ENCODE data around the gene CHST8.
A peak's percentile ranks its signal among the peaks of the same experiment; 100 is the strongest.

Gene CHST8

GRCh38 chr19:33582914-33583313 is 38.8 kb upstream of the CHST8 start:
- Histone ChIP-seq H3K27ac (ENCODE audit: insufficient read depth in 1 of 2, low read depth in 1 of 2, low read length in 2 of 2, poor library complexity in 1 of 2, severe bottlenecking in 2 of 2) (no peak overlapping the region), H3K4me3 (ENCODE audit: control insufficient read depth in 1 of 7, extremely low read depth in 1 of 7, insufficient read depth in 4 of 7, low read depth in 2 of 7, low read length in 6 of 7) (no peak overlapping the region), H3K4me1 (ENCODE audit: control extremely low read depth in 1 of 4, control insufficient read depth in 4 of 4, insufficient read depth in 4 of 4, low read length in 3 of 4) (no peaks in the 10 kb centered on the region), H3K9me3 (ENCODE audit: control extremely low read depth in 1 of 5, control insufficient read depth in 4 of 5, insufficient read depth in 2 of 5, low read depth in 1 of 5, low read length in 4 of 5) (peaks cover 0 to 9% (median 3%) of the 10 kb centered on the region in 5 experiments), H3K27me3 (replicated peaks in 2 of 5; ENCODE audit: control insufficient read depth in 4 of 5, insufficient read depth in 5 of 5, low read length in 4 of 5) (peaks cover 0 to 17% (median 4%) of the 10 kb centered on the region in 5 experiments), H3K36me3 (ENCODE audit: control insufficient read depth in 4 of 4, insufficient read depth in 4 of 4, low read length in 3 of 4) (no peaks in the 10 kb centered on the region)
- 87% methylated on average over 3 of the region's 4 CpGs for WGBS (ENCODE audit: insufficient coverage)
- no peak for DNase-seq
- ChIA-PET POLR2A (no interaction called here), CTCF (no interaction called here)

- Histone ChIP-seq H3K27me3 (replicated peaks in 2 of 5; ENCODE audit: control insufficient read depth in 4 of 5, insufficient read depth in 5 of 5, low read length in 4 of 5) (peaks cover 0 to 2% (median 0%) of the 10 kb centered on the region in 5 experiments), H3K4me3 (ENCODE audit: control insufficient read depth in 1 of 7, extremely low read depth in 1 of 7, insufficient read depth in 4 of 7, low read depth in 2 of 7, low read length in 6 of 7) (no peak overlapping the region), H3K36me3 (ENCODE audit: control insufficient read depth in 4 of 4, insufficient read depth in 4 of 4, low read length in 3 of 4) (no peaks in the 10 kb centered on the region), H3K27ac (ENCODE audit: insufficient read depth in 1 of 2, low read depth in 1 of 2, low read length in 2 of 2, poor library complexity in 1 of 2, severe bottlenecking in 2 of 2) (no peak overlapping the region), H3K9me3 (ENCODE audit: control extremely low read depth in 1 of 5, control insufficient read depth in 4 of 5, insufficient read depth in 2 of 5, low read depth in 1 of 5, low read length in 4 of 5) (peaks cover 0 to 28% (median 8%) of the 10 kb centered on the region in 5 experiments), H3K4me1 (ENCODE audit: control extremely low read depth in 1 of 4, control insufficient read depth in 4 of 4, insufficient read depth in 4 of 4, low read length in 3 of 4) (no peaks in the 10 kb centered on the region)
- ChIA-PET POLR2A (no interaction called here), CTCF (no interaction called here)
- WGBS (ENCODE audit: insufficient coverage) = 100% methylated on average over 1 of the region's 2 CpGs
- no peak for DNase-seq
Observed at GRCh38 chr19:33587150-33587549, 34.6 kb upstream of the CHST8 start.

- ChIA-PET POLR2A (no interaction called here), CTCF (no interaction called here)
- Histone ChIP-seq H3K9me3 (ENCODE audit: control extremely low read depth in 1 of 5, control insufficient read depth in 4 of 5, insufficient read depth in 2 of 5, low read depth in 1 of 5, low read length in 4 of 5) (peaks cover 0 to 28% (median 8%) of the 10 kb centered on the region in 5 experiments), H3K27ac (ENCODE audit: insufficient read depth in 1 of 2, low read depth in 1 of 2, low read length in 2 of 2, poor library complexity in 1 of 2, severe bottlenecking in 2 of 2) (no peak overlapping the region), H3K27me3 (replicated peaks in 2 of 5; ENCODE audit: control insufficient read depth in 4 of 5, insufficient read depth in 5 of 5, low read length in 4 of 5) (no peaks in the 10 kb centered on the region), H3K36me3 (ENCODE audit: control insufficient read depth in 4 of 4, insufficient read depth in 4 of 4, low read length in 3 of 4) (no peaks in the 10 kb centered on the region), H3K4me3 (ENCODE audit: control insufficient read depth in 1 of 7, extremely low read depth in 1 of 7, insufficient read depth in 4 of 7, low read depth in 2 of 7, low read length in 6 of 7) (no peak overlapping the region), H3K4me1 (ENCODE audit: control extremely low read depth in 1 of 4, control insufficient read depth in 4 of 4, insufficient read depth in 4 of 4, low read length in 3 of 4) (no peaks in the 10 kb centered on the region)
- no CpG with 5 or more reads among the region's 1 CpG for WGBS (ENCODE audit: insufficient coverage)
- DNase-seq = no peak
Observed at GRCh38 chr19:33590224-33590623, 31.5 kb upstream of the CHST8 start.

DNA sequence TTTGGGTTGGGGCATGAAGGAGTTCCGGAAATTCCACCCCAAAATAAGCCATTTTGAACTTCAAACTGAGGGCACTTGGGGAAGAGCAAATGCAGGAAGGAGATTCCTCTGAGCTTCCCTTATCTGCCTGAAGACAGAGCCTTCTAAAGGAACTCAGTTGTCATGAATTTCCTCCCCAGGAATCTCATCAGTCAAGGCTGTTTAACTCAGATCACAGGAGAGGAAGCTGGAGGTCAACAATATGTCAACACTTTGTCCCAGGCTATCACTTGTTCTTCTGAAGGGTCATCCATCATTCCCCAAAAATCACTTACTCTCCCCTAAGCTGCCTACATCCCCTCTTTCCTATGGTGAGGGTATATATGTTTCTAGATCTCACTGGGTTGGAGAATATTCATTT is 26.0 kb upstream of the CHST8 start:
- peak in 1 of 3 donors; percentile 2 for DNase-seq
- Histone ChIP-seq H3K27me3 (replicated peaks in 2 of 5; ENCODE audit: control insufficient read depth in 4 of 5, insufficient read depth in 5 of 5, low read length in 4 of 5) (no peaks in the 10 kb centered on the region), H3K27ac (ENCODE audit: insufficient read depth in 1 of 2, low read depth in 1 of 2, low read length in 2 of 2, poor library complexity in 1 of 2, severe bottlenecking in 2 of 2) (no peak overlapping the region), H3K9me3 (ENCODE audit: control extremely low read depth in 1 of 5, control insufficient read depth in 4 of 5, insufficient read depth in 2 of 5, low read depth in 1 of 5, low read length in 4 of 5) (peaks cover 0 to 8% (median 6%) of the 10 kb centered on the region in 5 experiments), H3K4me3 (ENCODE audit: control insufficient read depth in 1 of 7, extremely low read depth in 1 of 7, insufficient read depth in 4 of 7, low read depth in 2 of 7, low read length in 6 of 7) (no peak overlapping the region), H3K36me3 (ENCODE audit: control insufficient read depth in 4 of 4, insufficient read depth in 4 of 4, low read length in 3 of 4) (no peaks in the 10 kb centered on the region), H3K4me1 (ENCODE audit: control extremely low read depth in 1 of 4, control insufficient read depth in 4 of 4, insufficient read depth in 4 of 4, low read length in 3 of 4) (no peaks in the 10 kb centered on the region)
- 0% methylated on average over 1 of the region's 1 CpG for WGBS (ENCODE audit: insufficient coverage)
- POLR2A ChIA-PET = no interaction called here
- CTCF ChIA-PET = no interaction called here

GRCh38 chr19:33601583-33601982 is 20.2 kb upstream of the CHST8 start:
- H3K4me1 ChIP-seq (ENCODE audit: control extremely low read depth in 1 of 4, control insufficient read depth in 4 of 4, insufficient read depth in 4 of 4, low read length in 3 of 4) = no peaks in the 10 kb centered on the region
- POLR2A ChIA-PET = no interaction called here
- H3K9me3 ChIP-seq (ENCODE audit: control extremely low read depth in 1 of 5, control insufficient read depth in 4 of 5, insufficient read depth in 2 of 5, low read depth in 1 of 5, low read length in 4 of 5) = peaks cover 0 to 26% (median 20%) of the 10 kb centered on the region in 5 experiments
- no CpG with 5 or more reads among the region's 2 CpGs for WGBS (ENCODE audit: insufficient coverage)
- peaks cover 0 to 4% (median 2%) of the 10 kb centered on the region in 5 experiments for H3K27me3 ChIP-seq (replicated peaks in 2 of 5; ENCODE audit: control insufficient read depth in 4 of 5, insufficient read depth in 5 of 5, low read length in 4 of 5)
- DNase-seq = no peak
- CTCF ChIA-PET = no interaction called here
- no peak overlapping the region for H3K4me3 ChIP-seq (ENCODE audit: control insufficient read depth in 1 of 7, extremely low read depth in 1 of 7, insufficient read depth in 4 of 7, low read depth in 2 of 7, low read length in 6 of 7)
- no peak overlapping the region for H3K27ac ChIP-seq (ENCODE audit: insufficient read depth in 1 of 2, low read depth in 1 of 2, low read length in 2 of 2, poor library complexity in 1 of 2, severe bottlenecking in 2 of 2)
- H3K36me3 ChIP-seq (ENCODE audit: control insufficient read depth in 4 of 4, insufficient read depth in 4 of 4, low read length in 3 of 4) = no peaks in the 10 kb centered on the region

- 91% methylated on average over 7 of the region's 16 CpGs for WGBS (ENCODE audit: insufficient coverage)
- CTCF ChIA-PET = no interaction called here
- H3K27me3 ChIP-seq (replicated peaks in 2 of 5; ENCODE audit: control insufficient read depth in 4 of 5, insufficient read depth in 5 of 5, low read length in 4 of 5) = peaks cover 0 to 4% (median 2%) of the 10 kb centered on the region in 5 experiments
Observed at GRCh38 chr19:33602576-33603204, 19.1 kb upstream of the CHST8 start.

GRCh38 chr19:33603377-33603776 is 18.4 kb upstream of the CHST8 start:
- WGBS (ENCODE audit: insufficient coverage) = 82% methylated on average over 4 of the region's 6 CpGs
- CTCF ChIA-PET = no interaction called here

More at GRCh38 chr19:33602576-33603204, 19.1 kb upstream of the CHST8 start:
- Histone ChIP-seq H3K36me3 (ENCODE audit: control insufficient read depth in 4 of 4, insufficient read depth in 4 of 4, low read length in 3 of 4) (no peaks in the 10 kb centered on the region), H3K4me3 (ENCODE audit: control insufficient read depth in 1 of 7, extremely low read depth in 1 of 7, insufficient read depth in 4 of 7, low read depth in 2 of 7, low read length in 6 of 7) (no peak overlapping the region), H3K9me3 (ENCODE audit: control extremely low read depth in 1 of 5, control insufficient read depth in 4 of 5, insufficient read depth in 2 of 5, low read depth in 1 of 5, low read length in 4 of 5) (peaks cover 0 to 26% (median 20%) of the 10 kb centered on the region in 5 experiments), H3K4me1 (ENCODE audit: control extremely low read depth in 1 of 4, control insufficient read depth in 4 of 4, insufficient read depth in 4 of 4, low read length in 3 of 4) (no peaks in the 10 kb centered on the region), H3K27ac (ENCODE audit: insufficient read depth in 1 of 2, low read depth in 1 of 2, low read length in 2 of 2, poor library complexity in 1 of 2, severe bottlenecking in 2 of 2) (no peak overlapping the region)
- DNase-seq = no peak
- POLR2A ChIA-PET = no interaction called here

More at GRCh38 chr19:33603377-33603776, 18.4 kb upstream of the CHST8 start:
- H3K9me3 ChIP-seq (ENCODE audit: control extremely low read depth in 1 of 5, control insufficient read depth in 4 of 5, insufficient read depth in 2 of 5, low read depth in 1 of 5, low read length in 4 of 5) = peaks cover 0 to 26% (median 20%) of the 10 kb centered on the region in 5 experiments
- H3K36me3 ChIP-seq (ENCODE audit: control insufficient read depth in 4 of 4, insufficient read depth in 4 of 4, low read length in 3 of 4) = no peaks in the 10 kb centered on the region
- H3K4me3 ChIP-seq (ENCODE audit: control insufficient read depth in 1 of 7, extremely low read depth in 1 of 7, insufficient read depth in 4 of 7, low read depth in 2 of 7, low read length in 6 of 7) = no peak overlapping the region
- no peak for DNase-seq
- H3K4me1 ChIP-seq (ENCODE audit: control extremely low read depth in 1 of 4, control insufficient read depth in 4 of 4, insufficient read depth in 4 of 4, low read length in 3 of 4) = no peaks in the 10 kb centered on the region
- peaks cover 0 to 7% (median 2%) of the 10 kb centered on the region in 5 experiments for H3K27me3 ChIP-seq (replicated peaks in 2 of 5; ENCODE audit: control insufficient read depth in 4 of 5, insufficient read depth in 5 of 5, low read length in 4 of 5)
- H3K27ac ChIP-seq (ENCODE audit: insufficient read depth in 1 of 2, low read depth in 1 of 2, low read length in 2 of 2, poor library complexity in 1 of 2, severe bottlenecking in 2 of 2) = no peak overlapping the region
- POLR2A ChIA-PET = no interaction called here
